ENCODE measurements around the gene STAM2.

- TF ChIP-seq, protein P1, sequence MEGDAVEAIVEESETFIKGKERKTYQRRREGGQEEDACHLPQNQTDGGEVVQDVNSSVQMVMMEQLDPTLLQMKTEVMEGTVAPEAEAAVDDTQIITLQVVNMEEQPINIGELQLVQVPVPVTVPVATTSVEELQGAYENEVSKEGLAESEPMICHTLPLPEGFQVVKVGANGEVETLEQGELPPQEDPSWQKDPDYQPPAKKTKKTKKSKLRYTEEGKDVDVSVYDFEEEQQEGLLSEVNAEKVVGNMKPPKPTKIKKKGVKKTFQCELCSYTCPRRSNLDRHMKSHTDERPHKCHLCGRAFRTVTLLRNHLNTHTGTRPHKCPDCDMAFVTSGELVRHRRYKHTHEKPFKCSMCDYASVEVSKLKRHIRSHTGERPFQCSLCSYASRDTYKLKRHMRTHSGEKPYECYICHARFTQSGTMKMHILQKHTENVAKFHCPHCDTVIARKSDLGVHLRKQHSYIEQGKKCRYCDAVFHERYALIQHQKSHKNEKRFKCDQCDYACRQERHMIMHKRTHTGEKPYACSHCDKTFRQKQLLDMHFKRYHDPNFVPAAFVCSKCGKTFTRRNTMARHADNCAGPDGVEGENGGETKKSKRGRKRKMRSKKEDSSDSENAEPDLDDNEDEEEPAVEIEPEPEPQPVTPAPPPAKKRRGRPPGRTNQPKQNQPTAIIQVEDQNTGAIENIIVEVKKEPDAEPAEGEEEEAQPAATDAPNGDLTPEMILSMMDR (conservative IDR thresholded peaks at IDR 0.05; ENCODE audit: low read depth, low read length) = no peak
- TF ChIP-seq EZH2 (IDR thresholded peaks at IDR 0.05; ENCODE audit: borderline replicate concordance, low read depth, low read length, poor library complexity, severe bottlenecking) = no peak
Measured at GRCh38 chr2:152175012-152175367, 573 bp downstream of the STAM2 start.

Data from A673 (cell line).